Activated CD4-positive, alpha-beta T cell treated with anti-CD3 and anti-CD28 coated beads, Interleukin-2, amount 50 U/mL, for 4 hours (primary cell): ENCODE results near the gene ADGB.
"Not testable (repeated sequence)": the region's sequence is repeated elsewhere in the genome, so short reads cannot be mapped to it uniquely, and the experiment has no call there.

Source experiments
- DNase-seq, 2 experiments: peaks; one replicate each; pipeline ENCODE4 v3.0.0-alpha.2; 2020

ADGB gene

GRCh38 chr6:146770275-146770964 lies 171.6 kb downstream of the ADGB start:
- DNase-seq = no peak

GRCh38 chr6:146770965-146771735 lies 172.4 kb downstream of the ADGB start:
- peak; percentile 9 to 15 for DNase-seq

GRCh38 chr6:146775220-146775619 lies 176.4 kb downstream of the ADGB start:
- DNase-seq = no peak

- DNase-seq = no peak
Measured at GRCh38 chr6:146781836-146782235, 183.1 kb downstream of the ADGB start.

GRCh38 chr6:146785001-146785585 lies 186.3 kb downstream of the ADGB start:
- no peak for DNase-seq

GRCh38 chr6:146787876-146788508 lies 189.2 kb downstream of the ADGB start:
- DNase-seq = no peak

GRCh38 chr6:146790561-146791091 lies 191.9 kb downstream of the ADGB start:
- DNase-seq = no peak

- no peak for DNase-seq
Measured at GRCh38 chr6:146791930-146792329, 193.2 kb downstream of the ADGB start.

- DNase-seq = not testable (repeated sequence)
Measured at GRCh38 chr6:146793218-146793617, 194.4 kb downstream of the ADGB start.

- no peak for DNase-seq
Measured at GRCh38 chr6:146795479-146796133, 196.8 kb downstream of the ADGB start.

GRCh38 chr6:146803167-146803566 lies 204.4 kb downstream of the ADGB start:
- DNase-seq = not testable (repeated sequence)

GRCh38 chr6:146803601-146804000 lies 204.8 kb downstream of the ADGB start:
- no peak for DNase-seq

GRCh38 chr6:146805546-146806325 lies 207.0 kb downstream of the ADGB start:
- DNase-seq = no peak

- not testable (repeated sequence) for DNase-seq
Measured at GRCh38 chr6:146809014-146809413, 210.2 kb downstream of the ADGB start.

GRCh38 chr6:146812811-146813321 lies 214.1 kb downstream of the ADGB start:
- DNase-seq = not testable (repeated sequence)

GRCh38 chr6:146813554-146813953 lies 214.8 kb downstream of the ADGB start:
- no peak for DNase-seq

- DNase-seq = no peak
Measured at GRCh38 chr6:146814148-146814750, 215.5 kb downstream of the ADGB start.

GRCh38 chr6:146815511-146816462 lies 217.0 kb downstream of the ADGB start:
- not testable (repeated sequence) for DNase-seq

GRCh38 chr6:146819596-146820320 lies 221.0 kb downstream of the ADGB start:
- DNase-seq = no peak
